GM19324 (cell line): Measurements from ENCODE around the gene WASF1.

ENCODE experiments used
- ATAC-seq: cut with Tn5 transposase; IDR thresholded peaks from one replicate; pipeline ENCODE4 v1.9.1; 2021; ENCODE audit warnings: mild to moderate bottlenecking, moderate library complexity; ENCODE audit not compliant: unreplicated experiment, low FRiP score

WASF1 gene

DNA sequence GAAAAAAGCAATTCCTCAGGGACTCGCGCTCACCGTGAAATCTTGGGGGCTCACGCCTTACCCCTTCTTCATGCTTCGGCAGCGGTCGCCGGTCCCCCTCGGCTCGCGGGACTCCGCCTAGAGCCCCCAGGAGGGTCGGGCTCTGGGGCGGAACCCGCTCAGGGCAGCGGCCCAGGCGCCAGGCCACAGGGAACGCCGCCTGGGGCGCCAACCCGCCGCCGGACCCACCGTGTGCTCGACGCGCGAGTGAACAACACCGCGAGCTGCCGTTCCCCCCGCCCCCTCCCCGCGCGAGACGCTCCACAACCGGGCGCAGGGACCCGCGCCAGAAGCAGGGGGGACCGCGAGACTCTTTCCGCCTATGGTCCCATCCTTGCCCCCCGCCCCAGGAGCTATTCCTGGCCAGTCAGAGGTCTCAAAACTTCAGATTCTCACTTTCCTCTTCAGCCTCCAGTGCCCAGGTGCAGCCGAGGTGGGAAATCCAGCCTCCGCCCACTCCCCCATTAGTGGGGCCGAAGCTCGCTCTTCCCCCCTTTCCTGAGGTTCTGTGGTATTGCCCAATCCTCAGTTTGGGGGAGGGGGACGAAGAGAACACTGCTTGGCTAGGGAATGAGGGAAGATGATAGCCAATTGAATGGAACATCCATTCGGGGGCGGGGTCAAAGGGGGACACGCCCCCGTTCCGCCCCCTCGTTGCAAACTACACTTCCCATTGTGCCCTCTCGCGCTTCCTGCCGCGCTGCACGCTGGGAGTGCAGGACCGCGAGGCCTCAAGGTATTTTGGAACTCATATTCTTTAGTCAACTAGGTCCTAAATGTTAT lies at the start of gene WASF1:
Gene WASF1, minus strand, starts transcription at position 265 of the 822 bp plus-strand sequence. CDS start 52,069 bp downstream, outside the sequence.
- ATAC-seq, result peak; percentile 93

- ATAC-seq, result no peak
Observed at GRCh38 chr6:110226261-110226660, 46.8 kb upstream of the WASF1 start.

GRCh38 chr6:110221738-110222137 lies 42.3 kb upstream of the WASF1 start:
- no peak for ATAC-seq

DNA sequence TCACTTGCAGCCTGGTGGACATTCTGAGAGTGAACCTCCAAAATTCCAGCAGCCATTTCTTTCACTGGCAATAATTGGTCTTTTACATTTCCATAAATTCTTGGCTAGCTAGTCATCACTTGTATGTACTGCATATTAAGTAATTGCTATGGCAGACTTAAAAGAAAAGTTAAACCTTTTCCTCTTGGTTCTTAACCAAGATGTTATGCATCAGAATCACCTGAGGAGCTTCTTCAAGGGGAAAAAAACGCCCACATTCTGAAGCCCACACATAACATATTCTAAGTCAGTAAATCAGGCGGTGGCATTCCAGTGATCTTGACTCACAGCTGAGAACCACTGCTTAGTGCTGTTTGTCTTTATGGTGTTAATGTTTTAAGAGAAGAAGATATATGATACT lies 37.8 kb upstream of the WASF1 start:
- no peak for ATAC-seq

DNA sequence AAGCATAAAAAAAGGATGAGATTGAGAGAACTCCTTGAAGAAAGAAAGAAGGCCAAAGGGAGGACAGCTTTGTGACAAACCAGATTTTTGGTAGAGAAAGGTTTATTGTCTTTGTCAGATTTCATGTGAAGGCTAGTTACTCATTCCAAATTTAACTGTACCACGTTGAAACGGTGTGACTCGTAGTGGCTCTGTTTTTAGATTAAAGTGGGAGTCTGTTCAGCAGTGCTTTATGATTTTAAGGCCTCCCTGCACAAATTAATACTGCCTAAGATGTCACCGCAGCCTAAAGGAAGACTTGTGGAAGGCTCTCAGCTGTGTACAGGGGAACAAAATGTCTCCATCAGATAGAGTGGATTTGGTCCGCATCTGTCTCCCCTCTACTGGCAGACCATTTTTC lies 36.7 kb upstream of the WASF1 start:
- no peak for ATAC-seq

- no peak for ATAC-seq
Observed at GRCh38 chr6:110214338-110214737, 34.9 kb upstream of the WASF1 start.

DNA sequence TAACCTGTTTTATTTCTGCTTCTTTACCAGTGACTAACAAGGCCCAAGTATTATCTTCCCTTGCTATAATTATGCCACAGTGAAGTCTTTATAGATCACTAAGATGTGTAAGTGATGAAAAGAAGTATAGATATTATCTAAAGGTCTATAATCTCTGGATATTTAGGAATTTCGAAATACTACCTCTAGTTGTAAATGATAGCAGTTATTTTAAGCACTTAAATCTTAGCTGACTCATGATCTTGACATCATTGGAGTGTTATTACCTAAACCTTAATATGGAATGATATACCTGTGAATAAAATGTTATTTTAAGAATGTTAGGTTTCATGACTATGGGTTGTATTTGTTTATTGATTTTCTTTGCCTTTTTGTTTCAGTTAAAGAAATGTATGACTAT lies 32.3 kb upstream of the WASF1 start:
- no peak for ATAC-seq

DNA sequence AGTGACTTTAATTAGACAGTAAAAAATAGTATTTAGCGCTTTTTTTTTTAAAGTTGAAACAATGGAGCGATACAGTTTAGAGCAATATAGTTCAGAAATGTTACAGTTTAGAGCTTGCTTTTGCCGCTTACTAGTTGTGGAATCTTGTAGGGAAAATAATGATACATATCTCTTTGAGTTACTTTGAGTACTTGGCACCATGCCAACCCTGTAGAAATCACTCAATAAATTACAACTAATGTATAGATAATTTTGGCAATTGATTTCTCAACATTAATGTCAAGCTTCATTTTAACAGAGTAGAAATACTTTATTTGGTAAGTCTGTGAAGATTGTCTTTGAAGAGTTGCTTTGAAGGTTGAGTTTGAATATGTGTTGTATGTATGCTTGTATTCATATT lies 28.2 kb upstream of the WASF1 start:
- ATAC-seq, result no peak

GRCh38 chr6:110201151-110201884 lies 21.8 kb upstream of the WASF1 start:
- no peak for ATAC-seq

GRCh38 chr6:110198561-110198960 lies 19.1 kb upstream of the WASF1 start:
- ATAC-seq, result no peak

DNA sequence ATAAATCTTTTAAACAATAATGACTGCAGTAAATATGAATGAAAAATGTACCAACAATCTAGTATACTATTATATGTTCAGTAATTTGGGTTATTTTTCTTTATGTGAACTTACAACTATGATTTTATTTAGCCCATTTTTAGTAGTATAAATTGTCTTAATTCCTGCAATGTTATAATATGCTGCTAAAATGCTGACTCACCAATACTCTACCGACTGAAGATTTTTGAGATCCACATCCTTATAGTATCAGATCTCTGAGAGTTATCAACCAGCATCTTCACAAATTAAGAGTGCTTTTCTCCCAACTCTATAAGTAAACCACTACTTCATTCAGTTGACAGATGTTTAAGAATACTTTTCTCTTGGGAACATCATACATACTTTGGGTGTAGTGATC lies 17.4 kb upstream of the WASF1 start:
- no peak for ATAC-seq

- ATAC-seq, result no peak
Observed at GRCh38 chr6:110195639-110196038, 16.2 kb upstream of the WASF1 start.

DNA sequence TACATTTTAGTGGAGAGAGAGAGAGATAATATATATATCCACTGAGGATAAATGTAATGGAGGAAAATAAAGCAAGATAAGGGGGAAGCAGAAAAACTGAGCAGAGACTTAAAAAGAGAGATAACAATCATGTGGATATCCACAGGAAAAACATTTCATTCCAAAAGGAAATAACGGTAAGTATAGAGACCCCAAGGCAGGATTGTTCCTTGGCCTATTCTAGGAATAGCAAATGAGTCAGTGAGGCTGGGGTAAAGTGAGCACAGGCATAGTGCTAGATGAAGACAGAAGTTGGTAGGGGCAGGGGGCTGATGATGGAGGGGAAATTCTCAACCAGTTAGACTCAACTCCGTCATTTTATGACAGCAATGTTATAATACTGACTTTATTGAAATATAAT lies 12.0 kb upstream of the WASF1 start:
- no peak for ATAC-seq

DNA sequence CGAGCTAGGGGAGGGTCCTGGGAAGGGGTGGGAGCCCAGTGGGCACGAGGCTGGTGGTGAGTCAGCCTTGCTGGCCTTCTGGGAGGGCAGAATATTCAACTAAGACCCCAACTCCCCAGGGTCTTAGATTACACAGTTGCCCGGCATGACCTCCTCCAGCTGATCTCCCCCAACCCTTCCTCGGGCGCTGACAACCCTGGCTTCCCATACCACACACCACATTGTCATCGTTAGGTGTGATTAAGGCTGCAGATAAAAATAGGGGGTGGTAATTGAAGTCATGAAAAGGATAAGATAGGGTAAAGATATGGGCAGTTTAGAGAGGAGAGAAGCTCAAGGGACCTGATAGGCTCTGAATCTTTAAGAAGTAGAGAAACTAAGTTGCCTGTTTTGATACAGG lies 11.3 kb upstream of the WASF1 start:
- ATAC-seq, result no peak

DNA sequence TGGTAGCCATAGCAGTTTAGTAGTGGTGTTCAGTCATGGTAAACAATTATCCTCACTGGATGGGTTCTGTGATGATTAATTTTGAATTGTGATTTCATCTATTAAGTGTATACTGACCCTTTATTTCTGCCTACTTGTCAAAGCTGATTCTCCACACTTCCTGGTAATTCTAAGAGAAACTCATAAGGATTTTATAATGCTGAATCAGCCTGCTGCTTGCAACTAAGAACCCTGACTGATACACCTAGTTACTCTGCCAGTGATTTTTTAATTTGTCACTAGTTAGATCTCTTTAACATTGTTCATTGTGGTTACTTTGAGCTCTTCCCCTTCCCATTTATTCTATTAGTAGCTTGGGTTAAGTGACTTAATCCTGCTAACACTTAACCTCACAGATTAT lies 9.3 kb upstream of the WASF1 start:
- ATAC-seq, result no peak

DNA sequence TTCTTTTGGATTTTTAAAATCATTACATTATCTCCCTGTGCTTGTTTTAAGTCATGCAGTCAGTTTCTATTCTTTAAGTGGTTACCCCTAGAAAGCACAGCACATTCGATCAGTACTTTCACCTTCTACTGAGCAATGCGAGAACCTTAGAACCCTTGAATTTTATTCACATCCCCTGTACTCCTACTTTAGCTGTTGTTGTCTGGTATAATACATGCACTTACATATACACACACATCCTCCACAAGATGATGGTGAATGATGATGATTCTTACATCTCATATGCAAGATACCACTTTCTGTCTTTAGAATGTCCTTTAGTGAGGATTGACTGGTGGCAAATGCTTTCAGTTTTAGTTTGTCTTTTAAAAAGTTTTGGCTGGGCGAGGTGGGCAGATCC lies 6.4 kb upstream of the WASF1 start:
- peak; percentile 42 for ATAC-seq

GRCh38 chr6:110183292-110183885 lies 3.9 kb upstream of the WASF1 start:
- ATAC-seq, result no peak

DNA sequence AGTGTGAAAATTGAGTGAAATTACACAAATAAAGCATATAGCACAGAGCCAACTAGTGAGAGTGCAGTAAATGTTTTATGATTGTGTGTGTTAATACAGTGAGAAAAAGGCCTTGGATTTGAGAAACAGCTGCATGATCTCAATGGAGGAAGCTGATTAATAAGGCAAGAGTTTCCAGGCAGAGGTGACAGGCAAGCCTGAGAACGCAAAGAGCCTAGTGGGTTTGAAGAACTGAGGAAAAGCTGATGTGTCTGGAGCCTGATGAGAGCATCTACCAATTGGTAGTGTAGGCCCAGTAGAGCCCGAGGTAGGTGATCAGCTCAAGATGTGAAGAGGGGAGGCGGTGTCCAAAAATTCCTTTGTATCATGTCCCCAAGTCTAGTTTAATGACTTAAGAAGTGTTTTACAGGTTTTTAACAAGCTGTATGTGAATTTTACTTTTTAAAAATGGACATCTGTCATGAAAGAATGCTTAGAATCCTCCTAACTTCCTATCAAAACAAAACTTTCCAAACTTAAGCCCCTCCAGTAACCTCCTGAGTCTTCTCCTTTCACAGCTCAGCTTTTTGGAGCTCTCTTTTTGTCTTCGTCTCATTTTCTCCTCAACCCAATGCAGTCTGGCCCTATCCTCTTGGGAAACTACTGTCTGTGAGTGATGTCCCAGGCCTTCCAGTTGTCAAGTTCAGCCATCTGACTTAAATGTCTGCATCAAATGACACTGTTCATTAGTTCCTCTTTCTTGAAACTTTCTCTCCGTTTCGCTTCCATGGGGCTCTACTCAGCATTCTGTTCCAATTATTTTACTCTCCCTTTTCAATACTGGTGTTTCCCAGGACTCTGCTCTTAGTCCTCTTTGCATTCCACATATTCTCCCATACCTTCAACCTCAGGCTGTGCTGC lies 1.9 kb upstream of the WASF1 start:
- ATAC-seq, result no peak

GRCh38 chr6:110180228-110181008 lies 948 bp upstream of the WASF1 start, which contains the start of gene CDC40:
CDC40 (plus strand) TSS chr6:110180427; CDS start chr6:110180445, 18 bp downstream.
- peak; percentile 68 for ATAC-seq
